GM12874 (cell line): ENCODE results near the gene BSN.

ENCODE experiments used
- CTCF ChIP-seq: IDR thresholded peaks from 2 replicates; pipeline ENCODE4 v1.5.1; 2011; ENCODE audit warnings: low read depth, mild to moderate bottlenecking, control low read depth, low read length, moderate library complexity; ENCODE audit not compliant: insufficient read depth

Gene BSN

DNA sequence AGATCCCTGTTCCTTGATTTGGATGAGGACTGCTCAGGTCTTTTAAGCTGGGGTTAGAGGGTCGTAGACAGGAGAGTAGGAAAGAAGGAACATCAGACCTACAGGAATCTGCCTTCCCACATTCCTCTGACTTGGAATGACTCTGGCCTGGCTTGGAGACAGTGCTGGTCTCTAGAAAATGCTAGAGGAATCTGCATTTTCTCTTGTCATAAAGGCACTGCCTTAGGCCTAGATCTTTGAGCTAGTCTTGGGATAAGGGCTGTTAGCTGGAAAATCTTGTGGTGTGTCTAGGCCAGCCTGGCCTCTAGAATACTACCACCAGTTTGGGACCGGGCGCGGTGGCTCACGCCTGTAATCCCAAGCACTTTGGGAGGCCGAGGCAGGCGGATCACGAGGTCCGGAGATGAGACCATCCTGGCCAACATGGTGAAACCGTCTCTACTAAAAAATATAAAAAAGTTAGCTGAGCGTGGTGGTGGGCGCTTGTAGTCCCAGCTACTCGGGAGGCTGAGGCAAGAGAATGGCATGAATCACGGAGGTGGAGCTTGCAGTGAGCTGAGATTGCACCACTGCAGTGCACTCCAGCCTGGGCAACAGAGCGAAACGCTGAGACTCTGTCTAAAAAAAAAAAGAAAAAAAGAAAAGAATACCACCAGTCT, 17.3 kb upstream of the BSN start:
- no peak for TF ChIP-seq CTCF

DNA sequence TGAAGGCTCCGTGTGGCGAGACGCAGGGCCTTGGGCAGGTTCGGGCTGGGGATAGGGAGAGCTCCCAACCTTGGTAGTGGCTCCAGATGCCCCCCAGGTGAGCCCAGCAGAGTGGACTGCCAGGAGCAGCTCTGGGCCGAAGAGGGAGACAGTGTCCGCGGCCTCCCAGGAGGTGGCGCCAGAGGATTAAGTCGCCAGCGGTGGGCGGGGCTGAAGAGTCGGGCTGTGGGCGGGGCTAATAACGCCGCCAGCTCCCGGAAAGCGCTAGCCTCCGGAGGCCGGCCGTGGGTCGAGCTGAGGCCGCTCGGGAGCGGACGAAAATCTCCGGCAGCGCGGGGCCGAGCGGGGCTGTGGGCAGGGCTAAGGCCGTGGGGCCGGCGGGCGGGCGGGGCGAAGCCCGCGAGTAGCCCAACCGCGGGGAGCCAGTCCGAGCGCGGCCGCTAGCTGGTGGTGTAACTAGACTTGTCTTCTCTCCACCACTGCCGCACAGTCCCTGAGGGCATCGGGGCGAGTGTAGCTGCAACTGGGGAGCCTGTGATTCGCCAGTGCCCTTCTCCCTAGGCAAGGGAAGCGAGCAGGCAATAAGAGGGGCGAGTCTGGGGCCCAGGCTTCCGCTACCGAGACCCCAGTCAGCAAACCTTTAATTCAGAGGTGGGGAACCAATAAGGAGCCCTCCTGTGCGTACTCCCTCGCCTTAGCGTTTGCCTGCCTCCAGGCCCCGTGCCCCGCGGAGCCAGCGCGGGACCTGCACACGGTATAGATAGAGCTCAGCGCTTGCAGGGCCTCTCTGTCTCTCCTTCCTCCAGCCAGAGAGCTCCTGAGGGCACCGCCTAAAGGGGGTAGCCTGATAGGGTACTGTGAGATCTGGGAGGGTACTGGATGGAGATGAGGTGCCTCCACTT, 14.4 kb upstream of the BSN start:
- peak; percentile 94 for TF ChIP-seq CTCF

GRCh38 chr3:49552087-49552486, 2.2 kb upstream of the BSN start:
- no peak for TF ChIP-seq CTCF

- no peak for TF ChIP-seq CTCF
Measured at GRCh38 chr3:49553324-49553691, 969 bp upstream of the BSN start.

GRCh38 chr3:49554633-49555265, 472 bp downstream of the BSN start:
- TF ChIP-seq CTCF: no peak

DNA sequence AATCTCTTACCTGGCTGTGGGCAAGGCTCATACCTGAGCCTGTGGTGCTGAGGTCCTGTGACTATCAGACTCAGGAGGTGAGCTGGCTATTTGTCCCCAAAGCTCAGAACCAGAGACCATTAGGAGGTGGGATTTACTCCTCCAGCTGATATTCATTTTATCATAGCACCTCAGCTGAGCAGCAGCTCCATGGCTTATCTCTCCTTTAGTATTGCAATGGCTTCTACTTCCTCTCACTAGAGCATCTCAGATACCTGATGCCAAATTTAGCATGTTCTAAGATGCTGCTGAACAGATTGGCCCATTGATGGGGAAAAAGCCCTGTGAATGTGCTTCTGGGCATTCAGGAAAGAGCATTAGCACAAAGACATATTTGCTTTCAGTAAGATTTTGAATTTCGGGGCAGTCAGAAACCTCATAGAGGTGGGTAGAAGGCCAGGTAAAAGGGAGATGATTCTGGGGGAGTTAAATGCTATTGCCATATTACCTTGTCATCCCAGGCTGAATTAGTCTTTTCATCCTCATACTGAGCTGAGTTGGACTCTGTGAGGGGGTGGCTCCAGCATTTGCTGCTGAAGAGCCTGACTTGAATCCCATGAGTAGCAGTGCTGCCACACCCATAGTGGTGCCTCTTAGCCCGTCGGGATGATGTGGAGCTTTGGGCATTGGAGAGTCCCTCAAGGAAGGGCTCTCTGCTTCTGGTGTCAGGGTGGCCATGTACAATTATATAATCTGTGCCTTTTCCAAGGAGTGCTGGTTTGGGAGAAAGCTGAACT, 2.4 kb downstream of the BSN start:
- no peak for TF ChIP-seq CTCF

GRCh38 chr3:49563040-49563578, 8.8 kb downstream of the BSN start:
- TF ChIP-seq CTCF: 0 out of 2 replicates have a peak, but pooled peaks have one; percentile 1
